HEK293T (cell line): ENCODE results near the gene ADAMTS17.

Source experiments
- ARNT ChIP-seq: fragments of 450-650 bp; IDR thresholded peaks from 2 replicates; pipeline ENCODE4 v1.6.1; 2017; ENCODE audit warnings: mild to moderate bottlenecking
- BHLHE40 ChIP-seq: fragments of 450-650 bp; IDR thresholded peaks from 2 replicates; pipeline ENCODE4 v1.6.1; 2016; ENCODE audit warnings: mild to moderate bottlenecking, moderate library complexity, borderline replicate concordance
- CTBP1 ChIP-seq: fragments of 450-650 bp; IDR thresholded peaks from 2 replicates; pipeline ENCODE4 v1.6.1; 2016; ENCODE audit warnings: borderline replicate concordance
- HDGF ChIP-seq: fragments of 450-650 bp; IDR thresholded peaks from 2 replicates; pipeline ENCODE4 v1.6.1; 2017; ENCODE audit warnings: antibody characterized with exemption, borderline replicate concordance
- SP1 ChIP-seq: fragments of 450-650 bp; IDR thresholded peaks from 2 replicates; pipeline ENCODE4 v1.6.1; 2017

DNA sequence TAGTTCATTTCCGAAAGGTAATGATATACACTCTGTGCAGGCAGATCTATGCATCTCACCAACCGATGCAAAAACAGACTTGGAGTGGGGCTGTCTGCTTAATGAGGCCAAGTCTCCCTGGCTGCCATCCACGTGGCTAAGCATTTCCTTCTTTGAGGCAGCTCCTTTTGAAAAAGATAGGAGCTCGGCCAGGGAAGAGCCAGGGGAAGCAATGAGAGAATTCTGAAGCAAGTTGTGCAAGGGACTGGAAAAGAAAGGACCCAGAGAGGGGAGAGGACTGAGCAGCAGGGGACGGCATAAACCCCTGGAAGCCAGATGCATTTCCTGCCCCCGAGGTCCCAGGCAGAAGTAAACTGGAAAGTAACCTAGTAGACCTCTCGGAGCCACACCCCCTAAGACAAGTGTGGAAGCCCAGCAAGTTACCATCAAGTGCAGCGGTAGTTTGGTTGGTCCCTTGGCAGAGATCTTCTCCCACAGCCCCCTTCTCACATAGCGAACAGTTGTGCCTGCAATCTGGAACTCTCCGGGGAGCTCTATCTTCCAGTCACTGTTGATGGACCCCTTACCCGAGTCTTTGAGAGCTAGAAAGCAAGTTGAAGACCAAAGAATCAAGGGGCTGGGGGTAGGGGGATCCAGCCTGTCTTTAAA is 288.2 kb downstream of the ADAMTS17 start:
- TF ChIP-seq CTBP1 (no peak), SP1 (no peak), BHLHE40 (no peak), ARNT (no peak), HDGF (no peak)
